Measurements from ENCODE around the gene UBAC2. TPM values are rescaled to one million over a fixed set of nuclear protein-coding genes. Genes with fewer than 3 reads are reported as not detected.

The UBAC2 gene
- total and polyA plus RNA-seq, 2 donors (not counting 1 experiment from before 2014, with no cell fraction given) = 32.4 to 87.4 TPM

GRCh38 chr13:99157046-99157445 lies 43.6 kb upstream of the UBAC2 start:
- no peak for DNase-seq (ENCODE audit: low read depth in 2 of 2)
- Histone ChIP-seq H3K27me3 (ENCODE audit: control insufficient read depth, insufficient read depth, low read length) (no peaks in the 10 kb centered on the region), H3K4me3 (replicated peaks in 1 of 4; ENCODE audit: control extremely low read depth in 1 of 4, insufficient read depth in 1 of 4, low read depth in 3 of 4, low read length in 4 of 4) (no peak overlapping the region), H3K36me3 (ENCODE audit: control insufficient read depth, insufficient read depth, low read length) (no peaks in the 10 kb centered on the region), H3K4me1 (ENCODE audit: control insufficient read depth, extremely low read depth, insufficient read depth, low read length) (no peaks in the 10 kb centered on the region), H3K9me3 (ENCODE audit: control insufficient read depth, insufficient read depth, low read depth, low read length) (no peaks in the 10 kb centered on the region), H3K4me2 (ENCODE audit: extremely low read depth, insufficient read depth, low read length) (no peak overlapping the region), H3K9ac (ENCODE audit: insufficient read depth, low read length) (no peak overlapping the region), H3K79me2 (ENCODE audit: control insufficient read depth, insufficient read depth, low read length) (no peaks in the 10 kb centered on the region), H2AFZ (ENCODE audit: low read length) (no peak overlapping the region), H3K27ac (ENCODE audit: insufficient read depth, low read length) (no peak overlapping the region), H4K20me1 (ENCODE audit: control insufficient read depth, extremely low read depth, insufficient read depth, low read length) (no peaks in the 10 kb centered on the region)
- TF ChIP-seq, protein P1, sequence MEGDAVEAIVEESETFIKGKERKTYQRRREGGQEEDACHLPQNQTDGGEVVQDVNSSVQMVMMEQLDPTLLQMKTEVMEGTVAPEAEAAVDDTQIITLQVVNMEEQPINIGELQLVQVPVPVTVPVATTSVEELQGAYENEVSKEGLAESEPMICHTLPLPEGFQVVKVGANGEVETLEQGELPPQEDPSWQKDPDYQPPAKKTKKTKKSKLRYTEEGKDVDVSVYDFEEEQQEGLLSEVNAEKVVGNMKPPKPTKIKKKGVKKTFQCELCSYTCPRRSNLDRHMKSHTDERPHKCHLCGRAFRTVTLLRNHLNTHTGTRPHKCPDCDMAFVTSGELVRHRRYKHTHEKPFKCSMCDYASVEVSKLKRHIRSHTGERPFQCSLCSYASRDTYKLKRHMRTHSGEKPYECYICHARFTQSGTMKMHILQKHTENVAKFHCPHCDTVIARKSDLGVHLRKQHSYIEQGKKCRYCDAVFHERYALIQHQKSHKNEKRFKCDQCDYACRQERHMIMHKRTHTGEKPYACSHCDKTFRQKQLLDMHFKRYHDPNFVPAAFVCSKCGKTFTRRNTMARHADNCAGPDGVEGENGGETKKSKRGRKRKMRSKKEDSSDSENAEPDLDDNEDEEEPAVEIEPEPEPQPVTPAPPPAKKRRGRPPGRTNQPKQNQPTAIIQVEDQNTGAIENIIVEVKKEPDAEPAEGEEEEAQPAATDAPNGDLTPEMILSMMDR (conservative IDR thresholded peaks at IDR 0.05 in 1 of 2, IDR thresholded peaks at IDR 0.05 in 1 of 2; ENCODE audit: low read depth in 1 of 2, low read length in 2 of 2) = no peak
- no peak for TF ChIP-seq EZH2 (IDR thresholded peaks at IDR 0.05; ENCODE audit: low read length, missing control alignments)

DNA sequence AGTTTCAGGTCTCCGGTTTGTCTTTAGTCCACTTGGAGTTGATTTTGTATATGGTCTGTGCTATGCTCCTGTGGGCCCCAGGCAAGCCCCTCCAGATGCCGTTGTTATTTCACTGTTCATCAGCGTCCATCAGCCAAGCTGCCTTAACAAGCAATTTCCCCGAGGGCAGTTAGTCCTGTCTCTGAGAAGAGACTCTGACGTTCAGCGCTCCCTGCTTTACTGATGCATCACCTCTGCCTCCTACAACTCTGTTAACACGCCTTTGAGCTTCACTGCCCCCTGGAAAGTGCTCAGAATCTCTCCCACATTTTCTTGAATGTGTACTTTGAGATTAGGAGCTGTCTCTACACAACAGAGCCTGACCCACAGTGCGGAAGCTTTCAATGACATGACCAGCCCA lies 41.8 kb upstream of the UBAC2 start:
- H3K27me3 ChIP-seq (ENCODE audit: control insufficient read depth, insufficient read depth, low read length) = no peaks in the 10 kb centered on the region
- H3K36me3 ChIP-seq (ENCODE audit: control insufficient read depth, insufficient read depth, low read length) = no peaks in the 10 kb centered on the region
- DNase-seq (ENCODE audit: low read depth in 2 of 2) = no peak
- TF ChIP-seq, protein P1 (conservative IDR thresholded peaks at IDR 0.05 in 1 of 2, IDR thresholded peaks at IDR 0.05 in 1 of 2; ENCODE audit: low read depth in 1 of 2, low read length in 2 of 2) = no peak
- TF ChIP-seq EZH2 (IDR thresholded peaks at IDR 0.05; ENCODE audit: low read length, missing control alignments) = no peak
- no peak overlapping the region for H2AFZ ChIP-seq (ENCODE audit: low read length)
- H3K4me1 ChIP-seq (ENCODE audit: control insufficient read depth, extremely low read depth, insufficient read depth, low read length) = no peaks in the 10 kb centered on the region
- no peaks in the 10 kb centered on the region for H3K9me3 ChIP-seq (ENCODE audit: control insufficient read depth, insufficient read depth, low read depth, low read length)
- H3K4me3 ChIP-seq (replicated peaks in 1 of 4; ENCODE audit: control extremely low read depth in 1 of 4, insufficient read depth in 1 of 4, low read depth in 3 of 4, low read length in 4 of 4) = no peak overlapping the region
- no peaks in the 10 kb centered on the region for H4K20me1 ChIP-seq (ENCODE audit: control insufficient read depth, extremely low read depth, insufficient read depth, low read length)
- H3K9ac ChIP-seq (ENCODE audit: insufficient read depth, low read length) = no peak overlapping the region
- H3K27ac ChIP-seq (ENCODE audit: insufficient read depth, low read length) = no peak overlapping the region
- H3K4me2 ChIP-seq (ENCODE audit: extremely low read depth, insufficient read depth, low read length) = no peak overlapping the region
- no peaks in the 10 kb centered on the region for H3K79me2 ChIP-seq (ENCODE audit: control insufficient read depth, insufficient read depth, low read length)

GRCh38 chr13:99159331-99160061 lies 41.2 kb upstream of the UBAC2 start:
- no peak for DNase-seq (ENCODE audit: low read depth in 2 of 2)
- no peaks in the 10 kb centered on the region for H3K79me2 ChIP-seq (ENCODE audit: control insufficient read depth, insufficient read depth, low read length)
- no peak overlapping the region for H3K4me2 ChIP-seq (ENCODE audit: extremely low read depth, insufficient read depth, low read length)
- H3K27me3 ChIP-seq (ENCODE audit: control insufficient read depth, insufficient read depth, low read length) = peaks cover under 1% of the 10 kb centered on the region
- H3K9ac ChIP-seq (ENCODE audit: insufficient read depth, low read length) = no peak overlapping the region
- H3K36me3 ChIP-seq (ENCODE audit: control insufficient read depth, insufficient read depth, low read length) = no peaks in the 10 kb centered on the region
- no peaks in the 10 kb centered on the region for H3K4me1 ChIP-seq (ENCODE audit: control insufficient read depth, extremely low read depth, insufficient read depth, low read length)
- H4K20me1 ChIP-seq (ENCODE audit: control insufficient read depth, extremely low read depth, insufficient read depth, low read length) = no peaks in the 10 kb centered on the region
- no peak overlapping the region for H3K4me3 ChIP-seq (replicated peaks in 1 of 4; ENCODE audit: control extremely low read depth in 1 of 4, insufficient read depth in 1 of 4, low read depth in 3 of 4, low read length in 4 of 4)
- no peak overlapping the region for H3K27ac ChIP-seq (ENCODE audit: insufficient read depth, low read length)
- no peak for TF ChIP-seq EZH2 (IDR thresholded peaks at IDR 0.05; ENCODE audit: low read length, missing control alignments)
- TF ChIP-seq, protein P1 (conservative IDR thresholded peaks at IDR 0.05 in 1 of 2, IDR thresholded peaks at IDR 0.05 in 1 of 2; ENCODE audit: low read depth in 1 of 2, low read length in 2 of 2) = no peak
- H2AFZ ChIP-seq (ENCODE audit: low read length) = no peak overlapping the region
- H3K9me3 ChIP-seq (ENCODE audit: control insufficient read depth, insufficient read depth, low read depth, low read length) = no peaks in the 10 kb centered on the region

All from fibroblast of lung (primary cell).